Adrenal gland (tissue), 12 donors: Measurements from ENCODE around the gene SFXN3. TPM values are rescaled to one million over a fixed set of nuclear protein-coding genes. Genes with fewer than 3 reads are reported as not detected.
A peak's percentile ranks its signal among the peaks of the same experiment; 100 is the strongest.

Experiments
- DNase-seq, 7 donors: peaks; one replicate each; pipeline ENCODE4 v3.0.0-alpha.2; 2019 to 2020
- H3K27ac ChIP-seq, 5 donors: fragments of 200-600 bp; sonication (generic) in 4 of 5; 1 replicate in 3 of 5; 2 replicates in 2 of 5; pipeline versions ENCODE4 v1.5.1 to v1.8.0; 2016 to 2020; ENCODE audit warnings: mild to moderate bottlenecking in 1 of 5
- H3K27me3 ChIP-seq: fragments of 200-600 bp; 2 replicates; pipeline ENCODE4 v1.8.0; 2021
- H3K36me3 ChIP-seq, 2 donors: fragments of 200-600 bp; replicated peaks in 1 of 2; 1 replicate in 1 of 2; 2 replicates in 1 of 2; pipeline versions ENCODE4 v1.5.1 to v1.8.0; 2018 to 2022
- H3K4me1 ChIP-seq, 2 donors: fragments of 200-600 bp; replicated peaks in 1 of 2; 1 replicate in 1 of 2; 2 replicates in 1 of 2; pipeline versions ENCODE4 v1.5.1 to v1.8.0; 2018 to 2021
- H3K4me3 ChIP-seq, 4 donors: fragments of 200-600 bp; sonication (generic) in 3 of 4; one replicate each; pipeline ENCODE4 v1.5.1; 2016 to 2018
- H3K9me3 ChIP-seq, 3 donors: fragments of 200-600 bp; sonication (generic) in 1 of 3; replicated peaks in 1 of 3; 1 replicate in 2 of 3; 2 replicates in 1 of 3; pipeline versions ENCODE4 v1.5.1 to v1.8.0; 2016 to 2021
- POLR2A ChIP-seq, 2 donors: fragments of 450-650 bp; IDR thresholded peaks; one replicate each; pipeline ENCODE4 v1.6.1; 2017; ENCODE audit warnings: antibody characterized with exemption in 2 of 2, mild to moderate bottlenecking in 2 of 2, moderate library complexity in 1 of 2
- WGBS, 4 donors: extraction: QIAGEN DNeasy Blood & Tissue Kit in 2 of 4; methylation state at CpG; one replicate each; pipeline versions ENCODE4 v1.1.5 to v1.1.7; 2013 to 2017; 5-methylcytosine and 5-hydroxymethylcytosine counted together
- intact Hi-C, 2 donors: fragments of 100-400 bp; cut with DNase I; formaldehyde crosslinking; loops; one replicate each; pipeline versions ENCODE4 v1.14.1 to v1.15.0; 2022 to 2023
- polyA plus RNA-seq, 3 donors: library from polyadenylated mRNA; stranded (reverse); fragments of 200-250 nt in 2 of 3; fragments of 350-450 nt in 1 of 3; fragmentation: Illumina TruSeq in 1 of 3; extraction: RNeasy Lipid Tissue Mini Kit (QIAGEN cat#74804) in 1 of 3; gene quantifications; one replicate each; pipeline ENCODE4 v1.2.3, GENCODE V29; 2013 to 2014
- total RNA-seq, 9 donors: library from RNA; depleted of rRNA in 4 of 9; stranded (reverse); fragments of >200 nt in 4 of 9; fragments of 120-200 nt in 1 of 9; fragmentation: NEBNext Ultra II Directional in 1 of 9; extraction: Animal tissue kit (Norgen Biotek cat#: 25700) in 1 of 9; gene quantifications; one replicate each; pipeline versions ENCODE4 v1.1.0 to v1.2.4, GENCODE V29; 2013 to 2023
- TF ChIP-seq, protein P1 (sequence below), 6 experiments: fragments of 450-650 bp in 4 of 6; fragments of 200-600 bp in 2 of 6; sonication (generic) in 1 of 6; IDR thresholded peaks; 1 replicate in 5 of 6; 2 replicates in 1 of 6; pipeline versions ENCODE4 v1.5.1 to v1.8.0; 2016 to 2021; ENCODE audit warnings: antibody characterized with exemption in 6 of 6, mild to moderate bottlenecking in 2 of 6, moderate library complexity in 1 of 6
- donor health status: healthy with polysubstance abuse.
- donor health status: Bipolar disorder and iron deficiency.
- donor health status: DM: yes; HTN: yes; CAD: no.
- donor health status: DM: no; HTN: no; CAD: no.
- donor health status: DM: no; HTN: no; CAD: no.
- donor health status: DM: yes; HTN: yes; CAD: no.

SFXN3 gene
- total and polyA plus RNA-seq, 12 donors: 20.4 to 54.0 (median 31.0) TPM

DNA sequence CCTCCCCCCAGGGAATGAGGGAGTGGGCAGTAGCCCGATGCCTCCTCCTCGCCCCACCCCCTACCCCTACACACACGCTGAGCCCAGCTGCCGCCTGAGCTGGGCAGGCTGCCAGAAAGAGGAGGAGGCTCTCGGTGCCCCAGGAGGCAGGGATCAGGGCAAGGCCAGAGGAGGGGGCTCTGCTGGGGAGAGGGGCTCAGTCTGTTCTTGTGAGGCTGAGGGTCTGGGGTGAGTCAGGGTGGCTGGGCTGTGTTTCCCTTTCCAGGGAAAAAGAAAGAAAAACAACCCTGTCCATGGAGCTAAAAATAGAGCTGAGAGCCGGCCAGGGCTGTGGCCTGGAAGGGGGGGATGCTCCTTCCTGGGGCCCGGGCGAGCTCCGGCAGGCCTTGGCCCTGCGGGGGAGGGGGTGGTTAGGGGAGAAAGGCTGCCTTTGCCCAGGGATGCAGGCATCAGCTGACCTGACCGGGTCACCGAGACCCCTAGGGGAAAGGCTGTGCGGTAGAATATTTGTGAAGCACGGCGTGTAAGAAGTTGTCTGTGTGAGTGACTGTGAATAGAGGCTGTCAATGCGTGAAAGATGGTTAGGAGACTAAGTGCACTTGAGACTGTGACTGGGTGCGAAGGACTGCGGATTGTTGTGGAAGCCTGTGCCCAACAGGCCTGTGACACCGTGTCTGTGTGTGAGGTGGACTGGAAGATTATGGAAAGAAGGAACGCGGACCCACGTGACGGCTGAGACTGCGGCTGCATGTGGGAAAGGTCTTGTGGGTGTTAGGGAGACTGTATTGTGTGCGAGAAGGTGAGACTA lies 32.6 kb upstream of the SFXN3 start:
- Histone ChIP-seq H3K27ac (peak overlapping the region; percentile 97 to 100 (median 100)), H3K27me3 (no peaks in the 10 kb centered on the region), H3K4me3 (peak overlapping the region in 3 of 4 donors; percentile 46 to 86 (median 84)), H3K9me3 (no peaks in the 10 kb centered on the region), H3K4me1 (peaks cover 24 to 39% of the 10 kb centered on the region in 2 donors), H3K36me3 (peaks cover 0 to 15% of the 10 kb centered on the region in 2 donors)
- WGBS, 4 donors: 0 to 1% (median 1%) methylated on average over 18 to 25 of the region's 25 CpGs
- peak; percentile 85 to 91 (median 88) for DNase-seq
- intact Hi-C loops: no loop called here
- TF ChIP-seq POLR2A (IDR thresholded peaks at IDR 0.05): peak in 1 of 2 donors; percentile 8
- TF ChIP-seq, protein P1, sequence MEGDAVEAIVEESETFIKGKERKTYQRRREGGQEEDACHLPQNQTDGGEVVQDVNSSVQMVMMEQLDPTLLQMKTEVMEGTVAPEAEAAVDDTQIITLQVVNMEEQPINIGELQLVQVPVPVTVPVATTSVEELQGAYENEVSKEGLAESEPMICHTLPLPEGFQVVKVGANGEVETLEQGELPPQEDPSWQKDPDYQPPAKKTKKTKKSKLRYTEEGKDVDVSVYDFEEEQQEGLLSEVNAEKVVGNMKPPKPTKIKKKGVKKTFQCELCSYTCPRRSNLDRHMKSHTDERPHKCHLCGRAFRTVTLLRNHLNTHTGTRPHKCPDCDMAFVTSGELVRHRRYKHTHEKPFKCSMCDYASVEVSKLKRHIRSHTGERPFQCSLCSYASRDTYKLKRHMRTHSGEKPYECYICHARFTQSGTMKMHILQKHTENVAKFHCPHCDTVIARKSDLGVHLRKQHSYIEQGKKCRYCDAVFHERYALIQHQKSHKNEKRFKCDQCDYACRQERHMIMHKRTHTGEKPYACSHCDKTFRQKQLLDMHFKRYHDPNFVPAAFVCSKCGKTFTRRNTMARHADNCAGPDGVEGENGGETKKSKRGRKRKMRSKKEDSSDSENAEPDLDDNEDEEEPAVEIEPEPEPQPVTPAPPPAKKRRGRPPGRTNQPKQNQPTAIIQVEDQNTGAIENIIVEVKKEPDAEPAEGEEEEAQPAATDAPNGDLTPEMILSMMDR (IDR thresholded peaks at IDR 0.05): no peak

DNA sequence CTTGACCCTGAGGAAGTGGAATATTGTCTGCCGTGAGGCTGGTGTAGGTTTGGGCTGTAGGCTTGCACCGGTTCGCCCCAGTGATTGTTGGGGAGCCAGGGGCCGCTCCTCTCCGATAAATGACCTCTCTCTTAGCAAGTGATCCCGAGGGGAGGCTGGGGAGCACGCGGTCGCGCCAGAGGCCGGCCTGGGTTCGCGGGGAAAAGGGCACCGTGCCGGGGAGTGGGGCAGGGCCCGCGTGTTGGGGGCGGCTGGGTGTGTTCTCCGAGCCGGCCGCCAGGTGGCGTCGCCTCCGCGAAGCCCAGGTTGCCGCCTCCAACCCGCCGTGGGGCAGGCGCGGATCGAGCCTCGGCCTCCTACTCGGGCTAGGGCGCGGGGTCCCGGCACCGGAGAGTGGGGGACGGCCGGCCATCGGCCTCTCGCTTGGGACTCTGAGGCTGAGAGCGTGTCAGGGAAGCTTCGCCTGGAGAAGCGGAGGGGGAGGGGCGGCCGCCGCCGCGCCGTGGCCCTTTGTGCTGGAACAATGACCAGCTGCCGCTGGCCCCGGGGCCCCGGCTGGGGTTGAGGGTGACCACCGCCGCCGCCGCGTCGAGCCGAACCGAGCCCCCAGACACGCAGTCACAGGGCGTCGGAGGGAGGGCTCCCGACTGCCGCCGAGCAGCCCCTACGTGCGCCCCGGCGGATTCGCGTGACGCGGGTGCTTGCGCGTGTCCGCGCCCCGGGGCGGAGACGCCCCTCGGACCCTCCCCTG lies 31.9 kb upstream of the SFXN3 start:
- Histone ChIP-seq H3K9me3 (no peaks in the 10 kb centered on the region), H3K27ac (peak overlapping the region; percentile 97 to 100 (median 100)), H3K4me3 (peak overlapping the region in 3 of 4 donors; percentile 53 to 86 (median 84)), H3K36me3 (peaks cover 0 to 18% of the 10 kb centered on the region in 2 donors), H3K4me1 (peaks cover 24 to 39% of the 10 kb centered on the region in 2 donors), H3K27me3 (no peaks in the 10 kb centered on the region)
- intact Hi-C loops: no loop called here
- peak; percentile 77 to 89 (median 84) for DNase-seq
- TF ChIP-seq POLR2A (IDR thresholded peaks at IDR 0.05): peak; percentile 81 to 87
- TF ChIP-seq, protein P1 (IDR thresholded peaks at IDR 0.05): peak; percentile 82 to 99 (median 94)
- WGBS, 4 donors: 0 to 1% (median 1%) methylated on average over 7 to 83 of the region's 83 CpGs

DNA sequence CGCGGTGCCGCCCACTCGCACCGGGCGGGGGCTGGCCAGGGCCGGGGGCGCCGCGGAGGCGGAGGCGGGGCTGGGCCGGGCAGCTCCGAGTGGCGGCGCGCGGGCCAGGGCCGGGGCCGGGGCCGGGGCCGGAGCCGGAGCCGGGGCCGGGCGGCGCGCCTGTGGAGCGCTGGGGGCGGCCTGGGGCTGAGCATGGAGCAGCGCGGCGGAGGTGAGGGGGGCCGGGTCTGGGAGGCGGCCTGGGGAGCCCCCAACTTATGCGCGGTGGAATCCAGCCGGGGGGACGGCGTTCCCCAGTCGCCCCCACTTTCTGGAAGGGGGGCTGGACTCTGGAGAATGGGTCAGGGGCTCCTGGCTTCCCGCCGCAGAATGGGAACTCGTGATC lies 31.3 kb upstream of the SFXN3 start, which contains the start of gene LZTS2:
LZTS2 (plus strand) TSS at position 67 of the 385 bp plus-strand sequence. CDS start 2,731 bp downstream, outside the sequence.
- H3K27me3 ChIP-seq: no peaks in the 10 kb centered on the region
- no peak for DNase-seq
- H3K4me3 ChIP-seq: peak within 1 kb of the TSS in 3 of 4 donors; percentile 53 to 86 (median 84)
- no peaks in the 10 kb centered on the region for H3K9me3 ChIP-seq
- peak within 1 kb of the TSS; percentile 97 to 100 (median 100) for H3K27ac ChIP-seq
- intact Hi-C loops: no loop called here
- peaks cover 24 to 39% of the 10 kb centered on the region in 2 donors for H3K4me1 ChIP-seq
- peaks cover 0 to 23% of the 10 kb centered on the region in 2 donors for H3K36me3 ChIP-seq
- 1% methylated on average over 20 to 44 of the region's 44 CpGs; no CpG with 5 or more reads in 1 of the 4 donors for WGBS, 4 donors
- TF ChIP-seq POLR2A (IDR thresholded peaks at IDR 0.05): no peak

DNA sequence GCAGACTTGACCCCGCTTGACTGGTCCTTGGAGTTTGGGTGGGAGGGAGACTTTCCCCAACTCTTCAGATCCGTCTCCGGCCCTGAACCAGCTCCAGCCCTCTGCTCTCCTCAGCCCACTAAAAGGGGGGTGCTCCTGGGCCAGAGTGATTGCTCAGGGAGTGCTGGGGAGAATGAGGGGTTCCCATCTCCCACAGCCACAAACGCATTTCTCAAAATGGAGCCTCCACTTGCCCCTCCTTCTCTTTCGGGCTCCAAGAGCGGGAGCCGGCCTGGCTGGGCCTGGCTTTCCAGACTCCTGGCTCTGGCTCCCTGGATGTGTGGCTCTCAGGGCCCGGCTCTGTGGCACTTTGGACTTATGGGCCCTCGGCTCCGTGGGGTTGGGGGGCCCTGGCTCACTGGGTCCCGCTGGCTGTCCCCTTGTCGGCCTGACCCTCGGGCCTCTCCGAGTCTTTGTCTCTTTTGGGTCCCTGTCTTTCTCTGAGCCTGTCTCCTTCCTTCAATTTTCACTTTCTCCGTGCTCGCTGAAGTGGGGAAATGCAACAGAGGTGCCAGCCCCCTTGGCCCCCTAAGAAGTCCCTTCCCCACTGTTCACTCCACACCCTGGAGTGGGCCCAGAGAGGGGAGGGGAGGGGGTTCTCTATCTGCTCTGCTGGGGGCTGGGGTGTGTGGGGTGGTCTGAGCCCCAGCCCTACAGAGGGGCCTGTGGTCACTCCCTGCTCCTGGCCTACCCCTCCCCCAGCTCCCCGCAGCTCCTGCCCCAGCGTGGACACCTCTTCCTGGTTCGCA lies 30.7 kb upstream of the SFXN3 start:
- intact Hi-C loops: no loop called here
- TF ChIP-seq, protein P1 (IDR thresholded peaks at IDR 0.05): no peak
- no peak for TF ChIP-seq POLR2A (IDR thresholded peaks at IDR 0.05)
- 3 to 11% (median 5%) methylated on average over 12 to 19 of the region's 19 CpGs for WGBS, 4 donors
- H3K4me1 ChIP-seq: peaks cover 24 to 39% of the 10 kb centered on the region in 2 donors
- H3K9me3 ChIP-seq: no peaks in the 10 kb centered on the region
- peaks cover 0 to 29% of the 10 kb centered on the region in 2 donors for H3K36me3 ChIP-seq
- peak overlapping the region in 3 of 4 donors; percentile 7 to 86 (median 74) for H3K4me3 ChIP-seq
- H3K27me3 ChIP-seq: no peaks in the 10 kb centered on the region
- H3K27ac ChIP-seq: peak overlapping the region; percentile 92 to 100 (median 100)
- peak in 5 of 7 donors; percentile 40 to 60 (median 52) for DNase-seq
